HG03108 (cell line): ENCODE data around the gene ADAMTS12.

Experiments used
- ATAC-seq: cut with Tn5 transposase; IDR thresholded peaks from one replicate; pipeline ENCODE4 v1.9.1; 2021; ENCODE audit warnings: moderate library complexity; ENCODE audit not compliant: unreplicated experiment

Gene ADAMTS12

DNA sequence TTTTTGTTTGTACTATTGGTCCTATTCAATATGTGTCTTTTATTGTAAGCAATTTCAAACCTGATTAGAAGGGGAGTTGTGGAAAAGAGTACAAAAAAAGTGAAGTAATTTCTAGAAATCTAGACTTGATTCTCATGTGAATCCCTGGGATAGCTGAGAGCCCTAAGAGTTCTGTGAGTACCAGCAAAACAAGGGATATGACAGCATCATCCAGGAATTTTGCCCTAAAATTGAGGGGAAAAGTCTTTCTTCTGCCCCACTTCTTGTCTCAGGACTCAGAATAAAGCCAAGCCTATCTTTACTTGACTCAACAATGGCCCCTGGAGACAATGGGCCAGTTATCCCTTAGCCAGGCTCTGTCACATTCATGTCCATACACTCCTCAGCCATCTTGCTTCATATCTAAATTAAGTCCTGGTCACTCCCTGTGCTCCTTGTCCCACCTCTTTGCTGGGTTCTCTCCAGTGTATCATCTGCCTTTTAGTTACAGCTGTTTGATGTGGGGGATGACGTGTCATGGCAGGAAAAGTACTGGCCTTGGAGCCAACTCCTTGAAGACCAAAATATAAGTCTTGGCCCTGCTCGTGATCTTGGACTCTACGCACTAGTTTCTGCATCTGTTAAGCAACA lies 81.2 kb downstream of the ADAMTS12 start:
- no peak for ATAC-seq

DNA sequence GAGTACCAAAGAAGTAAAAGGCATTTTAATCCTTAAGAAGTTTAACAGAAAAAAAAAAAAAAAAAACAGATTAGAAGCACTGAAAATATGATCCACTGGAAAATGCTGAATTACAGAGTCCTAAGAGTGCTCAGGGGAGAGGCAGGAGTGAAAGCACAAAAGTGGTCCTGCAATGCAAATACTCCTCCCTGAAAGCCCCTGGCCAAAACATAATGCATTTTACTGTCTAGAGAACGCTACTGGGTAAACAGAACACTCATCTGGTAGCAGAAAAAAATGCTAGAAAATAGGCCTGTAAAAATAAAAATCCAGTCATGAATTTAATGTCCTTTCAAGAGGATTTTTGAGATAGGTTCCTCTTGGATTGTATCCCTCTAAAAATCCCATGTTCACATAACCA lies 81.9 kb downstream of the ADAMTS12 start:
- no peak for ATAC-seq

DNA sequence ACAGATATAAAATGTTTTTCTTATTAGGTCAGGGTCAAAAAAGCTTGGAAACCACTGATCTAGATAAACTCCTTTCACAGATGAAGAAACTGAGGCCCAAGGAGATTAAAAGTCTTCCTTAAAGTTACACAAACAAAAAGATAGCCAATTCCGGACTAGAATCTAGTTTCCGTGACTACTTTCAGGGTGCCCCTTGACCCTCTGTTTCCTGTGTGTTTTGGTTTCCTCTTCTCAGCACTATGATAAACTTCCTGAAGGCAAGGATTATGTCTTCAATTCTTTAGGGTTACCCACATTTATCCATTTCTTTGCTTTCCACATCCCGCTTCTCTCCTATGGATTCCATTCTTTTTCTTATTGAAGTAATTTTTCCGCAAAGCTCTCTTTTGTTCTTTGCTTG lies 83.1 kb downstream of the ADAMTS12 start:
- ATAC-seq, result no peak

DNA sequence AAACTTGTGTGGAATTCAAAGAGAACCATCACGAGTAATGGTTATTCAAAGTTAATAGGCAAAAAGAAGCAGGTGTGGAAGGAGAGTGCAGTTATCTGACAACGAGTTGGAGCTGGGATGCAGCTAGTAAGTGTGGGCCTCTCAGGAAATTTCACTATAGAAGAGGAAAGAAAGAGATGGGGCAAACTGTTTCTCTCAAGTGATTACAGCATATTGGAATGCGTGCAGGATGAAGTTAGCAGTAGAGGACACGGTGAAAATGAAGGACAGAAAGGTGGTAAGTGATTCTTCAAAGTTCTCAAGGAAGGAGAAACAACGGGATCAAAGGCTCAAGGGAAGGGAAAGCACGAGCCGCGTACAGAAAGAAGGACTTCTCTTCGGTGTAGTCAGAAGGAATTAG lies 84.0 kb downstream of the ADAMTS12 start:
- no peak for ATAC-seq

DNA sequence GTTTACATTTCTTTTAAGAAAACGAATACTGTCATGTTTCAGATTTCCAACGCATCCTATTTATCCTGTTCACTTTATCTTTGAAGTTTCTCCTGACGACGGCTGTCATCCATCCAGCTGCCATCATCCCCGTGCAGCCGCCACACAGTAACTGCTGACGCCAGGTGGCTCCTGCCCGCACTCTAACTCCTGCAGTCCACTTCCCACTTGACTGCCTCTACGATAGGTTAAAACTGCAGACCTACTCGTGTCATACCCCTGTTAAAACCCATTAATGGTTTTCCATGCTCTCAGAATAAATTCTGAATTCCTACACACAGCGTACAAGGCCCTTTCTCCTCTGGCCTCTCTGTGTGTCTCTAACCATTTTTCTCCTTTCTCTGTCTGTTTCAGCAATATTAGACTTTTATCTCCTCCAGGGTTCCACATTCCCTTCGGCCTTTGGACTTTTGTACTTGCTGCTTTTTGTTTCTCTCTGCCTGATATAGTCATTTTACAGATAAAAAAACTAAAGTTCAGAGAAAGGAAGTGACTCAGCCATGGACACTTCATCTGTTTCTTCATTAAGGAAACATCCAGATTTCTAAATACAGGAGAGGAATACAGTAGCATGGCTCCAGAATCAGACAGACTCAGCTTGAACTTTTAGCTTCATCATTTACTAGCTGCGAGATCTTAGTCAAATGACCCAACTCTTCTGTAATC lies 84.9 kb downstream of the ADAMTS12 start:
- ATAC-seq, result no peak

DNA sequence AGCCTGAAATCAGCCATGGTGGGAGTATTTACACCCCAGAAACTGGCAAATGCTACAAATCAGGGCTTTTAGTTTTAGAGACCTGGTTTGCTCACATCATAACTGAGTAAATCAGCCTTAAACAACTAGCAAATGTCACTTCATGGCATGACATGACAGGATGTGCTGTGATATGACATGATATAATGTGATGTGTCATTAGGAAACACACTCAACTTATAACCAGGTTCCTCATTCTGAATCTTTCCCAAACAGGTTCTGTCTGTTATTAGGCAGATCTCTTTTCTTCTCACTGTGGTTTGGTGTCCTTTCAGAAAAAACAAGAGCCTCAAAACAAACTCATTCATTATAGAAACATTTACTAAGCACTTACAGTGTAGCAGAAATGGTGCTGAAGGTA lies 90.5 kb downstream of the ADAMTS12 start:
- no peak for ATAC-seq

DNA sequence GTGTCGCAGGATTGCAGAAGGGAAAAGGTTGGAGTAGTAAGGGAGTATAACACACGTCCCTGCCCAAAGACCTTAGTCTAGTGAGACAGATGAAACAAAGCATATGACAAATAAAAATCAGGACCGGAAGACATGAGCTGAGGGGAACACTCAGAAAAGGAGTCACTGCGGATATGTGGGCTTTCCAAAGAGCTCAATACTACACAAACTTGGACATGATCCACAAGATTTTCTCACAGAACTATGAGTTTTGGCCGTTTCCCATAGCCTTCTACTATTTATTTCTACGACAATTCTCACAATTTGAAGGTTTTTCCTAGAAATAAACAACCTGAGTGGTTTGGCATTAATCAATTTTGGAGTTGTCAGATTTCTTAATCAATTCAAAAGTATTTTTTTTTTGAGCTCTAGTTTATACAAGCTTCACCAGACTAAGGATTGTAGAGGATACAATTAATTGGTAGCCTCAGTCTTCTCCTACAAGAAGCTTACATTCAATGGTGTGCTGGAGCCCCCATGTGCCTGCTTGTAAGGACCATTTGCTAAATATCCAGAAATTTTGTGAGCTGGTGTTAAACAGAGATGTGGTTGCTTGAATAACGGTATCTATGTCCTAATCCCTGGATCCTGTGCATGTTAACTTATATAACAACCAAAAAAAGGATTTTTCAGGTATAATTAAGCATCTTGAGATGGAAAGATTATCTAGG lies 91.4 kb downstream of the ADAMTS12 start:
- ATAC-seq, result no peak

DNA sequence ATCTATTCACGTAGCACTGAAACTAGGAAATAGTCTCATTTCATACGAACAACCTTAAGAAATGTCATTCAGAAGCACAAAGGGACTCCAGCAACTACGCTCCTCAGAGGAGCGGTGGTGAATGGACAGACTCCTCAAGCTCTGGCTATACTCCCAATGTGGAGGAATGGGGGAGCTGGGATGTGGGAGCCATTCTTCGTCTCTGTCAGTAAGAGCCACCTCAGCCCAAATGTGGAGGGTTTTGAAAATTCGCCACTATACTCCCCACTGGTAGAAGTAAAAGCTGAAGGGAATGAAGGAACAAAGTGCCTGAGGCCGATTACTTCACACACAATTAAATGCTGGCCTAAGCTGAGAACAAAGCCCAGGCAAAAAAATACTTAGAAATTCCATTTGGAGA lies 96.3 kb downstream of the ADAMTS12 start:
- no peak for ATAC-seq

DNA sequence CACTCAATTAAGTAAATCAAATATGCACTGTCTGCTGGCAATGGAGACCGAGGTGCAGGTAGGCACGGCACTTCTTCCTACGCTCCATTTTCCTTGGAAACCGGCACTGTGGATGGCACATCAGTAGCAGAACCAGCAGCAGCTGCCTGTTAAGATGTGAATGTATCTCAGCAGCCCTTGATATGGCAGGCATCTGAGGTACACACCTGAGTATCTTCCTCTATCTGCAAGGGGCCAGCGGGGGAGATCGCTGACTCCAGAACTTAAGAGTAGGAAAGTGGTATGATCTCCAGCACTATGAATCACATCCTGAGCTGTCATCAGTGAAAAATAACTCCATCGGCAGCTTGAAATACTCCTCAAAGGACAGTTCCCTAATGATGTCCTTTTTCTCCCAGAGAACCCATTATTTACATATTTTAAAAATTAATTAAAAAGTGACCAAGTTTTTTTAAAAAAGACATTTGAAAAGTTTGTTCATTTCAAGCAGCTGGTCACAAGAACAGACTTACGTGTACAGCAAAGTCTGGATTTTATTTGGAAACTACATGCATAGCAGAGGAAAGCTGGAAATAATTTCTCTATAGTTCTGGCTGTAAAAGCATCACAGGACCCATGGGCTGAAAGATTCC lies 97.1 kb downstream of the ADAMTS12 start:
- no peak for ATAC-seq

DNA sequence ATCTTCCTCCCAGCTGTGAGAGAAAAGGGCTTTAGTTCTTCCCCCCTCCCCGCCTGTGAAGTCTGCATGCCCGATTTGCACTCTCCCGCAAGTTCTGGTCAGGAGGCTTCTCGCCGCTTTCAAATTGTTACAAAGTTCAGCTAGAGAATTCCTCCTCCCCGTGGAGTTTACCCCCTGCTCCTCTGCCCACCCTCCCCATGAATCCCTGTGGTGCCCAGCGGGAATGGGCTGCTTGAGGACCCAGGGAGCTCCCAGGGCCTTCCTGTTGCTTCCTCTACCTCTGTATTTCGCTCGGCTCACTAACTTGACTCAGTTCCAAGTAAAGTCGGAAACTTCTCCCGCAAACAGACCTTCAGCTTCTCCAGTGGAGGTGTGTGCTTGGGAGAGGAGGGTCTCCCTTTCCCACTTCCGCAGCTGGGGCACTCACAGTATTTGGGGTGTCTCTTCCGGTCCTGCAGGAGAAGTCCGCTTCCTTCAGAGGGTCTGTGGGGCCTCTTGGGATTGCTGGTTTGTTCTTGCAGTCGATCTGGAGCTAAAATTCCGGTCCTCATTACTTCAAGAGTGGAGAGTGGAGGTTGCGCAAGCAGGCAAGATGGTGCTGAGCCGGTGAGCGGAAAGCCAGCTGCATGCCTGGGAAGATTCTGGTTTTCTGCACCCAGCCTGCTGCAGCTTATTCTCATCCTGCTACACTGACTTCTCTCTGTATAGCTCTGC lies 97.8 kb downstream of the ADAMTS12 start:
- no peak for ATAC-seq

DNA sequence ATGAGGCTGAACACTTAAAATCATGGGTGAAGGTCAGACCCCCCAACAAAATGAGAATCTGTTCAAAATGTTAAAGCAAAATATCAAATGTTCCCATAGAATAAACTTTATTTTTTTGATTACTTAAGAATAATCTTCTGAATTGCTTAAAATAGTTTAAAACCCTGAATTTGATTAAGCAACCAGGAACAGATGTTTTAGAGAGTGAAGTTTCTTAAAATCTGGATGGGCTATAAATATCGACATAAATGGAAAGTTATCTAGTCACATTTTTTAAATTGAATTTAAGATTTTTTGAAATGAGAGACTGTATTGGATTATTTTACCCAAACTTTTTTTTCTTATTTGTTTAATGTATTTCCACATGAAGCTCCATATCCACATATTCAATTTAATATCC lies 98.5 kb downstream of the ADAMTS12 start:
- no peak for ATAC-seq

DNA sequence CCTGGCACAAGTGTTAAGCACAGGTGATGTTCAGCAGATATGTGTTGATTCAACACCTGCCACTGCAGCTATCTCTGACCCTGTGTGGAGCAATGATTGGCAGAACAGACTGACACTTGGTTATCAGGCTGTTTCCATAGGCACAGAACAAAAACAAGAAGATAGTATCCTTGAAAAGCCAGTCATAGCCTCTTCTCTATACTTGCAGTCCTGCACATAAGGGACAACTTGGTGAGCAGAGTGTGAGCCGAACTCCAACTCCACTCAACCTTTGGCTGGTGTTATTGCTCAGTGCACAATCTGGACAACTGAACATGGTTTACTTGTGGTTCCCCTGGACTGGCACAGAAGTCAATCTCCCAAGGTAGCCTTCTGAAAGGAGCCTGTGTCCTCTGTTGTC lies 99.2 kb downstream of the ADAMTS12 start:
- ATAC-seq, result no peak

DNA sequence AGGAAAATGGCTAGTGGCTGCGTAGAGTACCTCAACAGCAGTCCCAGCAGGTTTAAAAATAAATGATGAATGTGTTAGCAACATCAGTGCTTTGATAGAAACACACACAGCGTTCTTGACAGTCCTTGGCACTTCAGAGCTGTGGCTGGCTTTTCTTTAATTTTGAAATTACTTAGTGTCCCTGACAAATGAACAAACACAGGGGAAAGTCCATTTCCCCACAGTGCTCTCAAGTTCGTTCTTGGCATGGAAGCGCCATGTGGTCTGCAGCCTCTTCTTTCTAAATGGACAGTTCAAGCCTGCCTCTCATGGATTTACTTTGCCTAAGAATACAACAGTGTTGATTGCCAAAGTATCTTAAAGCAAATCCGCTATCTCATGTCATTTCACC lies 102.2 kb downstream of the ADAMTS12 start:
- ATAC-seq, result no peak

DNA sequence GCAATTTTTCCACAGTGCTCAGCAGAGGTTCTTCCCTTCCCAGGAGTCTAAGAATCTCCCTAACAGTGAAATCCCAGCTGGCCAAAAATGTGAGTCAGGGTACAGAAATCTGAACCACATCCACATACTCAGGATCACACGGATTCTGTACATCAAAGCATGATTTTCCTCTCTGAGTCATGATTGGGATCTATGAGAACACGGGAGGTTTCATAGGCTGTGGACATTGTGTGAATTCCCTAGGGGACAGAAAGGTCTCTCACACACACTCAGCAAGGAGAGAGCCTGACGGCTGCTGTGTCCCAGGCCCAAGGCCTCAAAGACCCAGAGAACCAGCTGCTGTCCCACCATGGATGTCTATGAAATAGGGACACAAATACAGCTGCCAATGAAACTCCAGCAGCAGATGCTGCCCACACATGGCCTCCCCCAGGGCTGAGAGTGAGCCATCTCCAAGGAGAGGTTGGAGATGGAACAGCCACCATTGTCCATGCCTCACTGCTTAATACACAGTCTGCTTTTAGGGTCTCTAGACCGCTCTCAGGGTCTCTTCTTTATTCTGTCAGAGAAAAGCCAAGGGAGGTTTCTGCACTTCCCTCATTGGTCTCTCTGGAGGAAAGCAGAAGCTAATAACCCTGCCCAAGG lies 102.7 kb downstream of the ADAMTS12 start:
- ATAC-seq, result no peak

DNA sequence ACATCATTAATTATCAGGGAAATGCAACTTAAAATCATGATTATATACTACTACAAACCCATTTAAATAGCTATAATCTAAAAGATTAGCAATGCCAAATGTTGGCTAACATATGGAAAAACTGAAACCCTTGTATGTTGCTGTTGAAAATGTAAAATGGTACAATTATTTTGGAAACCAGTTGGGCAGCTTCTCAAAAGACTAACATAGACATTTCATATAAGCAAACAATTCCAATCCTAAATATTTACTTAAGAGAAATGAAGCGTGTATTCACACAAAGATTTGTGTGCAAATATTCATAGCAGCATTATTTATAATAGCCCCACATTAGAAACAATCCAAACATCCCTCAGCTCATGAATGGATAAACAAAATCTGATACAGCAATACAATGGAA lies 106.2 kb downstream of the ADAMTS12 start:
- no peak for ATAC-seq

DNA sequence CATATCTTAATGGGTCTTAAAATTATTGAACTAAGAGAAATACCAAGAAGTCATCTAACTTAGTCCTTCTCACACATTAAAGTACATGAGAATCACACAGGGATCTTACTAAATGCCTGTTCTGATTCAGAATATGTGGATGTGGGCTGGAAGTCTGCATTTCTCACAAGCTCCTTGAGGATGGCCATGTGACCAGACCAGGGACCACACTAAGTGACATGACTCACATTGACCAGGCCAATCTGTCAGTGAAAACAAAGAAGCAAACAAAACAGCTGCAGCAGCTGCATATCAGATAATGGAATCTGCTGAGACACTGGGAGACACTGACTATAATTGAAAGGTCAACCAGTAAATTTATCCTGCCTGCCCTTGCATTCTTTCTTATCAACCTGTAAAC lies 110.5 kb downstream of the ADAMTS12 start:
- ATAC-seq, result no peak

DNA sequence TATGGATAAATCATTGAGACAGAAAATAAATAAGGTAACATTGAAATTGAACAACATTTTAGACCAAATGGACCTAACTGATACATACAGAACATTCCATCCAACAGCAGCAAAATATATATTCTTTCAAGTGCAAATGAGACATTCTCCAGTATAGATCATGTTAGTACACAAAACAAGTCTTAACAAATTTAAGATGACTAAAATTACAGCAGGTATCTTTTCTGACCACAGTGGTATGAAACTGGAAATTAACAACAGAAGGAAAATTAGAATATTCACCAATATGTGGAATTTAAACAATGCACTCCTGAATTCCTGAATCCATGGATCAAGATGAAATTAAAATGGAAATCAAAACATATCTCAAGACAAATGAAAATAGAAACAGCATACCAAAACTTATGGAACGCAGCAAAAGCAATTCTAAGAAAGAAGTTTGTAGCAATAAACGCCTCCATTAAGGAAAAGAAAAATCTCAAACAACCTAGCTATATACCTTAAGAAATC lies 115.6 kb downstream of the ADAMTS12 start:
- ATAC-seq, result no peak

DNA sequence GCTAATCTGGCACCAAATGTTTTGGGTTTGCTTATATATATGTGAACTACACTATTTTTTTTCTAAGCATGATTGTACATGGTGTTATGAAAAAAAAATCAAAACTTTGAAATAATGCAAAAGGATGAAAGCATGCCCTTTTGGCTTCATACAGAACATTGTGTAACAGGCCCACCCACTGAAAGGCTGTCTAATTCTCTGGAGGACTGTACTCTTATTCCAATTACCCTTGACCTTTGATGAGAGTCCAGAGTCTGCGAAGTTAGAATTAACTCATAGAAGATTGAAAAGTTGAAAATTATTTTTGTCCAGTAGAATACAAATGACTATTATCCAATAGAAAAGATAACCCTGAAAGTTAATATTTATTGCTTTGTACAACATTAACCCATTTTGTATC lies 117.4 kb downstream of the ADAMTS12 start:
- no peak for ATAC-seq

DNA sequence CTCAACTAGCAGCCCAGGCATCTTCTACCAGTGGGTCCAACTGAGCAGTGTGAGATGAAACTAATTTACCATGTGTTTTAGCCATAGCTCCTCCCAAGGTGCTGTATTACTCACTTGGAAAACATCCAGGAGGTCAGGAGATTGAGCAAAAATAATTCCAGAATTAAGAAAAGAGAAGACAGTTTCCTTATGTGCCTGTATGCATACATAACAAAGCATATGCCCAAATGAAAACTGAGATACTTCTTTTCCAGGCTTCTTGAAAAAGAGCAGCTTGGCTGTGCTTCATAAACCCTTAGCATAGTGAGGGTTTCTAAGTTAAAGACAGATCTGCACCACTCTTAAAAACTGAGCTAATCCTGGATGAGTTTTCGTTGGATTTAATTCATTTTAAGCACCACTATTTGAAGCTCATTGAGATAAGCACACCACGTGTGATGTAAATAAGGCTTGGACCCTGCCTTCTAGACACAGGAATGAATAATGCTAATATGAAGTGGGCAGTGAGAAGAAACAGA lies 119.4 kb downstream of the ADAMTS12 start:
- ATAC-seq, result no peak

DNA sequence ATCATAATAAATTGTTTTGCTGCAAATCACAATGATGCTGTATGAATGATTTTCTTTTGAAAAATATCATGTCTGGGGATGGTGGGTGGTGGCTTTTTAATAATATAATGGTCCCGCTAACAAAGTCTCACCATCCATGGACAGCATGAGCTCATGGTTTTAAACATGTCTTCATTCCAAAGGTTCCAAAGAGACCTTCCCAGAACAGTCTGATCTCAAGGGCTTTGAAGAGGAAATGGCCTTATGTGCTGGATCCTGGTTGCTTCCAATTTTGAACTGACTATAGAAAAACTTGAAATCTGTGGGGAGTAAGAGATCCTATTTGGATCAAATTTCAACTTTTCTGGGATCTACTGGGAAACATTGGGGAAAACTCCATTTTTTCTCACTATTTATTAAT lies 121.8 kb downstream of the ADAMTS12 start:
- no peak for ATAC-seq
